HG02798 (cell line): ENCODE data around the gene SELENOO.
A peak's percentile ranks its signal among the peaks of the same experiment; 100 is the strongest.

Experiments
- ATAC-seq: cut with Tn5 transposase; IDR thresholded peaks from one replicate; pipeline ENCODE4 v1.9.1; 2021; ENCODE audit warnings: mild to moderate bottlenecking; ENCODE audit not compliant: unreplicated experiment, poor library complexity

Gene SELENOO

GRCh38 chr22:50228366-50228765 lies 27.6 kb downstream of the SELENOO start:
- ATAC-seq, result no peak

- no peak for ATAC-seq
Observed at GRCh38 chr22:50229370-50229769, 28.6 kb downstream of the SELENOO start.

- no peak for ATAC-seq
Observed at GRCh38 chr22:50232481-50233151, 31.8 kb downstream of the SELENOO start.

- no peak for ATAC-seq
Observed at GRCh38 chr22:50233223-50233622, 32.4 kb downstream of the SELENOO start.

- no peak for ATAC-seq
Observed at GRCh38 chr22:50236731-50237409, 36.1 kb downstream of the SELENOO start.

- ATAC-seq, result no peak
Observed at GRCh38 chr22:50238755-50239154, 37.9 kb downstream of the SELENOO start.

- ATAC-seq, result no peak
Observed at GRCh38 chr22:50242406-50242949, 41.7 kb downstream of the SELENOO start.

- no peak for ATAC-seq
Observed at GRCh38 chr22:50243685-50244419, 43.0 kb downstream of the SELENOO start.

- peak; percentile 82 for ATAC-seq
Observed at GRCh38 chr22:50244420-50245213, 43.8 kb downstream of the SELENOO start, which contains the start of gene TUBGCP6. Gene TUBGCP6 (minus strand): TSS chr22:50245023. CDS start chr22:50244459, 564 bp downstream.

- peak; percentile 3 for ATAC-seq
Observed at GRCh38 chr22:50245214-50246072, 44.6 kb downstream of the SELENOO start.

GRCh38 chr22:50246242-50247175 lies 45.7 kb downstream of the SELENOO start:
- no peak for ATAC-seq

GRCh38 chr22:50247748-50248147 lies 46.9 kb downstream of the SELENOO start:
- ATAC-seq, result no peak

GRCh38 chr22:50248196-50249081 lies 47.6 kb downstream of the SELENOO start:
- ATAC-seq, result no peak

GRCh38 chr22:50249341-50250248 lies 48.8 kb downstream of the SELENOO start:
- no peak for ATAC-seq

GRCh38 chr22:50250249-50250554 lies 49.4 kb downstream of the SELENOO start:
- no peak for ATAC-seq
